GM23338 (cell line): Measurements from ENCODE around the gene CALML5. TPM values are rescaled to one million over a fixed set of nuclear protein-coding genes. Genes with fewer than 3 reads are reported as not detected.
A peak's percentile ranks its signal among the peaks of the same experiment; 100 is the strongest.

Source experiments
- ATAC-seq: fragments of 200-7000 bp; cut with Tn5 transposase; 3 replicates; pipeline ENCODE4 v1.9.1; 2020
- DNase-seq: peaks from one replicate; pipeline ENCODE4 v3.0.0-alpha.2; 2015; ENCODE audit warnings: low spot score
- H2AFZ ChIP-seq: fragments of 200-600 bp; sonication (generic); 2 replicates; pipeline ENCODE4 v1.8.0; 2016; ENCODE audit warnings: antibody characterized with exemption, mild to moderate bottlenecking, moderate library complexity
- H3F3A ChIP-seq: fragments of 200-600 bp; sonication (generic); replicated peaks from 2 replicates; pipeline ENCODE4 v1.8.0; 2017; ENCODE audit warnings: antibody characterized with exemption, mixed run types, low read depth
- H3K27ac ChIP-seq: fragments of 200-600 bp; sonication (generic); 2 replicates; pipeline ENCODE4 v1.6.1; 2016; ENCODE audit warnings: low read depth
- H3K27me3 ChIP-seq: fragments of 200-600 bp; sonication (generic); 2 replicates; pipeline ENCODE4 v1.8.0; 2016; ENCODE audit warnings: mild to moderate bottlenecking, mixed run types, moderate library complexity; ENCODE audit not compliant: insufficient read depth
- H3K36me3 ChIP-seq: fragments of 200-600 bp; sonication (generic); 2 replicates; pipeline ENCODE4 v1.8.0; 2016; ENCODE audit warnings: mild to moderate bottlenecking; ENCODE audit not compliant: insufficient read depth
- H3K4me1 ChIP-seq: fragments of 200-600 bp; sonication (generic); 2 replicates; pipeline ENCODE4 v1.8.0; 2016; ENCODE audit warnings: mild to moderate bottlenecking, moderate library complexity; ENCODE audit not compliant: insufficient read depth
- H3K4me2 ChIP-seq: fragments of 200-600 bp; sonication (generic); 2 replicates; pipeline ENCODE4 v1.7.1; 2017; ENCODE audit warnings: mixed run types
- H3K4me3 ChIP-seq: fragments of 200-600 bp; sonication (generic); 2 replicates; pipeline ENCODE4 v1.6.1; 2016; ENCODE audit warnings: mixed run types
- H3K79me2 ChIP-seq: fragments of 200-600 bp; sonication (generic); replicated peaks from 2 replicates; pipeline ENCODE4 v1.8.0; 2017; ENCODE audit warnings: mild to moderate bottlenecking; ENCODE audit not compliant: insufficient read depth
- H3K9me2 ChIP-seq: fragments of 200-600 bp; sonication (generic); 2 replicates; pipeline ENCODE4 v1.8.0; 2017; ENCODE audit not compliant: insufficient read depth
- H4K20me1 ChIP-seq: fragments of 200-600 bp; sonication (generic); replicated peaks from 2 replicates; pipeline ENCODE4 v1.8.0; 2017; ENCODE audit warnings: mild to moderate bottlenecking; ENCODE audit not compliant: insufficient read depth
- H3K27ac Mint-ChIP-seq: 2 replicates; pipeline ENCODE4 v1.8.0; 2020; ENCODE audit warnings: inconsistent platforms, mild to moderate bottlenecking, moderate library complexity, mixed read lengths
- H3K27me3 Mint-ChIP-seq: 3 replicates; pipeline ENCODE4 v1.8.0; 2022; ENCODE audit warnings: low read depth, mild to moderate bottlenecking, moderate library complexity, mixed read lengths, inconsistent platforms; ENCODE audit not compliant: insufficient read depth, poor library complexity
- H3K36me3 Mint-ChIP-seq: 3 replicates; pipeline ENCODE4 v1.8.0; 2021; ENCODE audit warnings: low read depth, mild to moderate bottlenecking, inconsistent platforms, moderate library complexity, mixed read lengths
- H3K4me1 Mint-ChIP-seq: 3 replicates; pipeline ENCODE4 v1.8.0; 2020; ENCODE audit warnings: mild to moderate bottlenecking, inconsistent platforms, mixed read lengths
- H3K4me3 Mint-ChIP-seq: 3 replicates; pipeline ENCODE4 v1.8.0; 2021; ENCODE audit warnings: moderate library complexity, mild to moderate bottlenecking, inconsistent platforms, mixed read lengths
- H3K9me3 Mint-ChIP-seq: 3 replicates; pipeline ENCODE4 v1.8.0; 2020; ENCODE audit warnings: moderate library complexity, mild to moderate bottlenecking, inconsistent platforms, mixed read lengths
- CREB1 ChIP-seq: fragments of 250-450 bp; sonication (Bioruptor Pico); IDR thresholded peaks from 2 replicates; pipeline ENCODE4 v1.5.0; 2020; ENCODE audit warnings: low read depth, mild to moderate bottlenecking, moderate library complexity
- EZH2 ChIP-seq: fragments of 200-600 bp; sonication (generic); IDR thresholded peaks from one replicate; pipeline ENCODE4 v1.8.0; 2017; ENCODE audit warnings: antibody characterized with exemption, mild to moderate bottlenecking, low read depth; ENCODE audit not compliant: unreplicated experiment
- EZH2phosphoT487 ChIP-seq: fragments of 200-600 bp; sonication (generic); IDR thresholded peaks from one replicate; pipeline ENCODE4 v1.8.1; 2018; ENCODE audit warnings: antibody characterized with exemption; ENCODE audit not compliant: unreplicated experiment
- JUNB ChIP-seq: IDR thresholded peaks from one replicate; pipeline ENCODE4 v1.6.1; 2016; ENCODE audit warnings: antibody characterized with exemption; ENCODE audit not compliant: unreplicated experiment
- NANOG ChIP-seq: IDR thresholded peaks from 2 replicates; pipeline ENCODE4 v1.6.1; 2016; ENCODE audit warnings: antibody characterized with exemption, borderline replicate concordance
- POLR2AphosphoS5 ChIP-seq: IDR thresholded peaks from 2 replicates; pipeline ENCODE4 v1.6.1; 2016; ENCODE audit warnings: antibody characterized with exemption, low read depth
- REST ChIP-seq: IDR thresholded peaks from one replicate; pipeline ENCODE4 v1.6.1; 2018; ENCODE audit warnings: antibody characterized with exemption; ENCODE audit not compliant: unreplicated experiment
- STAT1 ChIP-seq: IDR thresholded peaks from one replicate; pipeline ENCODE4 v1.6.1; 2016; ENCODE audit warnings: antibody characterized with exemption; ENCODE audit not compliant: unreplicated experiment
- ZNF114 ChIP-seq: fragments of 250-450 bp; sonication (Bioruptor Pico); IDR thresholded peaks from 2 replicates; pipeline ENCODE4 v1.5.0; 2020; ENCODE audit warnings: mild to moderate bottlenecking, moderate library complexity
- ZNF331 ChIP-seq: fragments of 250-450 bp; sonication (Bioruptor Pico); IDR thresholded peaks from 2 replicates; pipeline ENCODE4 v1.5.0; 2020; ENCODE audit warnings: low read depth, mild to moderate bottlenecking, moderate library complexity
- polyA plus RNA-seq: library from polyadenylated mRNA; unstranded; fragments of >200 nt; fragmentation: Nextera tagmentation; extraction: Ambion mirVana; gene quantifications from 2 replicates; pipeline ENCODE4 v1.2.1, GENCODE V29; 2016
- total RNA-seq: library from RNA; depleted of rRNA; stranded (reverse); fragments of >200 nt; shearing (Covaris generic); gene quantifications from 2 replicates; pipeline ENCODE4 v1.2.3, GENCODE V29; 2014
- TF ChIP-seq, protein P1 (sequence below), 2 experiments: fragments of 200-600 bp in 1 of 2; sonication (generic) in 1 of 2; conservative IDR thresholded peaks; 2 replicates each; pipeline versions ENCODE4 v1.5.1 to v1.6.1; 2016 to 2017; ENCODE audit warnings: antibody characterized with exemption in 2 of 2, low read depth in 2 of 2, mild to moderate bottlenecking in 2 of 2, moderate library complexity in 1 of 2

The CALML5 gene
- total and polyA plus RNA-seq, 2 experiments from 2014 or later = 0.40 TPM; not detected in 1

GRCh38 chr10:5462841-5463293, 36.5 kb downstream of the CALML5 start:
- Histone ChIP-seq H3K27ac (no peak overlapping the region), H3K9me2 (peaks cover 5% of the 10 kb centered on the region; the same call in 1 of the 2 replicates), H4K20me1 (no peaks in the 10 kb centered on the region), H3K4me1 (peaks cover 29% of the 10 kb centered on the region), H2AFZ (no peak overlapping the region), H3K4me2 (no peak overlapping the region), H3K79me2 (no peaks in the 10 kb centered on the region), H3K27me3 (no peaks in the 10 kb centered on the region), H3K4me3 (no peak overlapping the region), H3K36me3 (peaks cover 11% of the 10 kb centered on the region), H3F3A (0 out of 2 replicates have a peak, but pooled peaks cover 4% of the 10 kb centered on the region)
- Mint-ChIP-seq H3K27me3 (peaks cover 10% of the 10 kb centered on the region), H3K9me3 (peaks cover 42% of the 10 kb centered on the region), H3K4me1 (peaks cover 43% of the 10 kb centered on the region), H3K36me3 (peaks cover 82% of the 10 kb centered on the region), H3K4me3 (no peak overlapping the region), H3K27ac (no peak overlapping the region)
- TF ChIP-seq EZH2 (no peak), NANOG (no peak), EZH2phosphoT487 (no peak), STAT1 (no peak), REST (no peak)
- ATAC-seq (no peak), DNase-seq (no peak)

GRCh38 chr10:5461914-5462840, 37.2 kb downstream of the CALML5 start:
- no peaks in the 10 kb centered on the region for H3K27me3 ChIP-seq
- TF ChIP-seq CREB1 (no peak), ZNF114 (no peak), REST (no peak), POLR2AphosphoS5 (no peak), EZH2phosphoT487 (no peak), ZNF331 (CRISPR knock-in tag) (no peak), NANOG (no peak), JUNB (no peak), STAT1 (no peak)
- TF ChIP-seq, protein P1, sequence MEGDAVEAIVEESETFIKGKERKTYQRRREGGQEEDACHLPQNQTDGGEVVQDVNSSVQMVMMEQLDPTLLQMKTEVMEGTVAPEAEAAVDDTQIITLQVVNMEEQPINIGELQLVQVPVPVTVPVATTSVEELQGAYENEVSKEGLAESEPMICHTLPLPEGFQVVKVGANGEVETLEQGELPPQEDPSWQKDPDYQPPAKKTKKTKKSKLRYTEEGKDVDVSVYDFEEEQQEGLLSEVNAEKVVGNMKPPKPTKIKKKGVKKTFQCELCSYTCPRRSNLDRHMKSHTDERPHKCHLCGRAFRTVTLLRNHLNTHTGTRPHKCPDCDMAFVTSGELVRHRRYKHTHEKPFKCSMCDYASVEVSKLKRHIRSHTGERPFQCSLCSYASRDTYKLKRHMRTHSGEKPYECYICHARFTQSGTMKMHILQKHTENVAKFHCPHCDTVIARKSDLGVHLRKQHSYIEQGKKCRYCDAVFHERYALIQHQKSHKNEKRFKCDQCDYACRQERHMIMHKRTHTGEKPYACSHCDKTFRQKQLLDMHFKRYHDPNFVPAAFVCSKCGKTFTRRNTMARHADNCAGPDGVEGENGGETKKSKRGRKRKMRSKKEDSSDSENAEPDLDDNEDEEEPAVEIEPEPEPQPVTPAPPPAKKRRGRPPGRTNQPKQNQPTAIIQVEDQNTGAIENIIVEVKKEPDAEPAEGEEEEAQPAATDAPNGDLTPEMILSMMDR (conservative IDR thresholded peaks at IDR 0.05; ENCODE audit: low read depth in 2 of 2) = no peak
- ATAC-seq (no peak), DNase-seq (peak; percentile 32)
- H3K9me2 ChIP-seq = peaks cover 5% of the 10 kb centered on the region; the same call in 1 of the 2 replicates
- peaks cover 41% of the 10 kb centered on the region for H3K4me1 Mint-ChIP-seq
- no peak overlapping the region for H3K4me3 ChIP-seq
- peaks cover 10% of the 10 kb centered on the region for H3K27me3 Mint-ChIP-seq
- peaks cover 16% of the 10 kb centered on the region for H3K36me3 ChIP-seq
- peaks cover 26% of the 10 kb centered on the region for H3K4me1 ChIP-seq
- H2AFZ ChIP-seq = no peak overlapping the region
- H3K4me3 Mint-ChIP-seq = no peak overlapping the region
- peak overlapping the region; percentile 70; the same call in 1 of the 2 replicates for H3K27ac ChIP-seq
- no peaks in the 10 kb centered on the region for H4K20me1 ChIP-seq
- H3K4me2 ChIP-seq = no peak overlapping the region
- H3K9me3 Mint-ChIP-seq = peaks cover 36% of the 10 kb centered on the region
- peaks cover 81% of the 10 kb centered on the region for H3K36me3 Mint-ChIP-seq
- H3K27ac Mint-ChIP-seq = peak overlapping the region; percentile 47; the same call in 1 of the 2 replicates
- H3K79me2 ChIP-seq = no peaks in the 10 kb centered on the region; the same call in 1 of the 2 replicates
- H3F3A ChIP-seq = 0 out of 2 replicates have a peak, but pooled peaks cover 4% of the 10 kb centered on the region
